ENCODE data around the gene ZP2.

DNA sequence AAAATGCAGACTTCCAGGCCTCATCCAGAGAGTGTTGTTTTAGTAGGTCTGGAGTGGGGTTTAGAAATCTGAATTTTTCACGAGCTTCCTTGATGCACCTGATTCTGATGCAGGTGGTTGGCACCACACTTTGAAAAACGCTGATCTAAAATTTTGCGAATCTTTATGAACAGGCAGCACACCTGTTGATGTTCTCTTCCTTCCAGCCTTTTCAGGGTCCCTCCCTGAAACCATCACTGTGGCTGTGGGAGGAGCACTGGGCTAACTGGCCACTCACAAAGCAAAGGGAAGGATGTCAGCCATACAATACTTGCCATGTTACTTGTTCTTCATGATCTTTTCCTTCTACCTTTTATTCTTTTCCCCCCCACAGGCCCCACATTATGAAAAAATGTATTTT, 38.7 kb downstream of the ZP2 start:
- TF ChIP-seq, protein P1, sequence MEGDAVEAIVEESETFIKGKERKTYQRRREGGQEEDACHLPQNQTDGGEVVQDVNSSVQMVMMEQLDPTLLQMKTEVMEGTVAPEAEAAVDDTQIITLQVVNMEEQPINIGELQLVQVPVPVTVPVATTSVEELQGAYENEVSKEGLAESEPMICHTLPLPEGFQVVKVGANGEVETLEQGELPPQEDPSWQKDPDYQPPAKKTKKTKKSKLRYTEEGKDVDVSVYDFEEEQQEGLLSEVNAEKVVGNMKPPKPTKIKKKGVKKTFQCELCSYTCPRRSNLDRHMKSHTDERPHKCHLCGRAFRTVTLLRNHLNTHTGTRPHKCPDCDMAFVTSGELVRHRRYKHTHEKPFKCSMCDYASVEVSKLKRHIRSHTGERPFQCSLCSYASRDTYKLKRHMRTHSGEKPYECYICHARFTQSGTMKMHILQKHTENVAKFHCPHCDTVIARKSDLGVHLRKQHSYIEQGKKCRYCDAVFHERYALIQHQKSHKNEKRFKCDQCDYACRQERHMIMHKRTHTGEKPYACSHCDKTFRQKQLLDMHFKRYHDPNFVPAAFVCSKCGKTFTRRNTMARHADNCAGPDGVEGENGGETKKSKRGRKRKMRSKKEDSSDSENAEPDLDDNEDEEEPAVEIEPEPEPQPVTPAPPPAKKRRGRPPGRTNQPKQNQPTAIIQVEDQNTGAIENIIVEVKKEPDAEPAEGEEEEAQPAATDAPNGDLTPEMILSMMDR (IDR thresholded peaks at IDR 0.05) = no peak
- TF ChIP-seq ZFX (IDR thresholded peaks at IDR 0.05; ENCODE audit: borderline replicate concordance) = no peak
